H9 (cell line): ENCODE data around the gene PPL. TPM values are rescaled to one million over a fixed set of nuclear protein-coding genes. Genes with fewer than 3 reads are reported as not detected.
A peak's percentile ranks its signal among the peaks of the same experiment; 100 is the strongest.

ENCODE experiments used
- DNase-seq: peaks from one replicate; pipeline ENCODE4 v3.0.0-alpha.2; 2017
- H2AFZ ChIP-seq: one replicate; pipeline ENCODE4 v1.6.1; 2013; ENCODE audit warnings: mild to moderate bottlenecking, low read length, control low read depth, moderate library complexity
- H2AK5ac ChIP-seq: 2 replicates; pipeline ENCODE4 v1.6.1; 2013; ENCODE audit warnings: low read length, control low read depth, mixed read lengths; ENCODE audit not compliant: insufficient read length
- H2BK120ac ChIP-seq: one replicate; pipeline ENCODE4 v1.6.1; 2013; ENCODE audit warnings: low read depth, mild to moderate bottlenecking, low read length, control low read depth, inconsistent platforms; ENCODE audit not compliant: poor library complexity, severe bottlenecking
- H2BK12ac ChIP-seq: 2 replicates; pipeline ENCODE4 v1.6.1; 2013; ENCODE audit warnings: low read length, control low read depth, mixed read lengths, low read depth; ENCODE audit not compliant: insufficient read length
- H2BK15ac ChIP-seq: 2 replicates; pipeline ENCODE4 v1.6.1; 2013; ENCODE audit warnings: low read depth, low read length, control low read depth
- H2BK20ac ChIP-seq: one replicate; pipeline ENCODE4 v1.6.1; 2013; ENCODE audit warnings: low read depth, mild to moderate bottlenecking, low read length, control low read depth, inconsistent platforms; ENCODE audit not compliant: poor library complexity, severe bottlenecking
- H2BK5ac ChIP-seq: 2 replicates; pipeline ENCODE4 v1.6.1; 2013; ENCODE audit warnings: low read length, control low read depth, mixed read lengths; ENCODE audit not compliant: insufficient read length
- H3K14ac ChIP-seq: 2 replicates; pipeline ENCODE4 v1.6.1; 2013; ENCODE audit warnings: low read length, control low read depth; ENCODE audit not compliant: insufficient read depth
- H3K18ac ChIP-seq: 2 replicates; pipeline ENCODE4 v1.6.1; 2013; ENCODE audit warnings: low read depth, mild to moderate bottlenecking, mixed read lengths, low read length, control low read depth; ENCODE audit not compliant: insufficient read length
- H3K23ac ChIP-seq: 2 replicates; pipeline ENCODE4 v1.6.1; 2013; ENCODE audit warnings: low read length, control low read depth, mixed read lengths, low read depth; ENCODE audit not compliant: insufficient read length
- H3K23me2 ChIP-seq: 2 replicates; pipeline ENCODE4 v1.6.1; 2013; ENCODE audit warnings: low read depth, mild to moderate bottlenecking, mixed read lengths, low read length, control low read depth; ENCODE audit not compliant: insufficient read length, poor library complexity, severe bottlenecking
- H3K27ac ChIP-seq: 2 replicates; pipeline ENCODE4 v1.5.1; 2013; ENCODE audit warnings: low read length, control low read depth, mixed read lengths, low read depth; ENCODE audit not compliant: insufficient read length
- H3K27me3 ChIP-seq: 2 replicates; pipeline ENCODE4 v1.6.1; 2013; ENCODE audit warnings: low read length, control low read depth, inconsistent platforms; ENCODE audit not compliant: insufficient read depth
- H3K4ac ChIP-seq: 2 replicates; pipeline ENCODE4 v1.6.1; 2013; ENCODE audit warnings: low read depth, mild to moderate bottlenecking, control low read depth, inconsistent platforms, low read length, moderate library complexity
- H3K4me1 ChIP-seq: 2 replicates; pipeline ENCODE4 v1.6.1; 2013; ENCODE audit warnings: low read length, control low read depth, inconsistent platforms; ENCODE audit not compliant: insufficient read depth
- H3K4me2 ChIP-seq: 2 replicates; pipeline ENCODE4 v1.6.1; 2013; ENCODE audit warnings: low read length, control low read depth, mixed read lengths; ENCODE audit not compliant: insufficient read length, insufficient read depth
- H3K56ac ChIP-seq: 2 replicates; pipeline ENCODE4 v1.6.1; 2013; ENCODE audit warnings: low read depth, mild to moderate bottlenecking, mixed read lengths, low read length, control low read depth; ENCODE audit not compliant: insufficient read length
- H3K79me1 ChIP-seq: 2 replicates; pipeline ENCODE4 v1.6.1; 2013; ENCODE audit warnings: low read depth, mild to moderate bottlenecking, moderate library complexity, low read length, control low read depth, inconsistent platforms; ENCODE audit not compliant: insufficient read depth, poor library complexity, severe bottlenecking
- H3K79me2 ChIP-seq: 2 replicates; pipeline ENCODE4 v1.6.1; 2013; ENCODE audit warnings: low read length, control low read depth, inconsistent platforms; ENCODE audit not compliant: insufficient read depth
- H3K9ac ChIP-seq: 2 replicates; pipeline ENCODE4 v1.6.1; 2013; ENCODE audit warnings: low read length, control low read depth, mixed read lengths; ENCODE audit not compliant: insufficient read length; ENCODE audit errors: extremely low read depth
- H3K9me3 ChIP-seq: one replicate; pipeline ENCODE4 v1.6.1; 2013; ENCODE audit warnings: low read depth, low read length, inconsistent platforms; ENCODE audit not compliant: control insufficient read depth
- H3T11ph ChIP-seq: one replicate; pipeline ENCODE4 v1.6.1; 2013; ENCODE audit warnings: mild to moderate bottlenecking, low read length, control low read depth, inconsistent platforms
- H4K20me1 ChIP-seq: one replicate; pipeline ENCODE4 v1.6.1; 2013; ENCODE audit not compliant: control insufficient read depth, insufficient read length, insufficient read depth
- H4K5ac ChIP-seq: 2 replicates; pipeline ENCODE4 v1.6.1; 2013; ENCODE audit warnings: low read depth, mild to moderate bottlenecking, mixed read lengths, low read length, control low read depth; ENCODE audit not compliant: insufficient read length
- H4K8ac ChIP-seq: replicated peaks from 2 replicates; pipeline ENCODE4 v1.6.1; 2013; ENCODE audit warnings: low read length, control low read depth, mixed read lengths, low read depth; ENCODE audit not compliant: insufficient read length
- H4K91ac ChIP-seq: 2 replicates; pipeline ENCODE4 v1.6.1; 2013; ENCODE audit warnings: low read depth, mild to moderate bottlenecking, moderate library complexity, mixed read lengths, low read length, control low read depth; ENCODE audit not compliant: insufficient read length
- H3K27ac Mint-ChIP-seq, 3 experiments: 2 replicates in 2 of 3; 3 replicates in 1 of 3; pipeline ENCODE4 v1.8.0; 2020 to 2021; ENCODE audit warnings: mixed read lengths in 3 of 3, mild to moderate bottlenecking in 1 of 3, moderate library complexity in 1 of 3
- H3K27me3 Mint-ChIP-seq: 2 replicates; pipeline ENCODE4 v1.8.0; 2021; ENCODE audit warnings: low read depth, mild to moderate bottlenecking, moderate library complexity, mixed read lengths
- H3K36me3 Mint-ChIP-seq, 3 experiments: 2 replicates in 2 of 3; 3 replicates in 1 of 3; pipeline ENCODE4 v1.8.0; 2020 to 2021; ENCODE audit warnings: low read depth in 3 of 3, mixed read lengths in 3 of 3; ENCODE audit not compliant: insufficient read depth in 1 of 3
- H3K4me1 Mint-ChIP-seq, 2 experiments: 2 replicates each; pipeline ENCODE4 v1.8.0; 2020; ENCODE audit warnings: mixed read lengths in 2 of 2
- H3K4me3 Mint-ChIP-seq, 2 experiments: 2 replicates in 1 of 2; 3 replicates in 1 of 2; pipeline ENCODE4 v1.8.0; 2020 to 2021; ENCODE audit warnings: mild to moderate bottlenecking in 2 of 2, mixed read lengths in 2 of 2, moderate library complexity in 1 of 2
- H3K9me3 Mint-ChIP-seq, 2 experiments: 2 replicates in 1 of 2; 3 replicates in 1 of 2; pipeline ENCODE4 v1.8.0; 2020; ENCODE audit warnings: mild to moderate bottlenecking in 2 of 2, mixed read lengths in 2 of 2, moderate library complexity in 1 of 2
- WGBS: extraction: QIAGEN DNeasy Blood & Tissue Kit; methylation state at CpG from one replicate; pipeline ENCODE4 v1.1.7; 2013; ENCODE audit warnings: missing lambda C conversion rate, low lambda C conversion rate, mixed read lengths; ENCODE audit not compliant: insufficient read length; ENCODE audit errors: extremely low coverage; 5-methylcytosine and 5-hydroxymethylcytosine counted together
- total RNA-seq: library from RNA; stranded (reverse); gene quantifications from 2 replicates; pipeline ENCODE4 v1.2.1, GENCODE V29; 2021
- TF ChIP-seq, protein P1 (sequence below): fragments of 200-600 bp; sonication (generic); conservative IDR thresholded peaks from 3 replicates; pipeline ENCODE4 v1.8.0; 2021; ENCODE audit warnings: antibody characterized with exemption, mild to moderate bottlenecking

Gene PPL
- total RNA-seq, 1 experiment from 2014 or later, result 29.2 TPM

DNA sequence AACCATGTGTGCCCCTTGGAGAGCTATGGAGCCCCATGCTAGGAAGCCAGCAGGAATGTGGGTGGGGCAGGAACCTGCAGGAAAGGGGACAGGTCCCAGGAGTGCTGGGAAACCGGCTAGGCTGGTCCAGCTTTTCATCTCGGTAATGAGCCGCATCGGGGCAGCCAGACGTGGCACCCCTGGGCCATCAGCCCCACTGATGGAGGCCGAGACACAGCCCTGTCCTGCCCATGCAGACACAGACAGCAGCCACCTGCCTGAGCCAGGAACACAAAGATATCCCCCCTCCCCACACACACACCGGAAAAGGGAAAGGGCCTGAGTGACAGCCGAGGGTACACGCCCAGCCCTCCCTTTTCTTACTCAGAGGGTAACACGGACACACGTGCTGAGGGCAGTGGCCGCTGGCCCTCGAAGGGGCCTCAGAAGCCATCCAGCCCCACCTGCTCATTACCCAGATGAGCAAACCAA lies 18.1 kb downstream of the PPL start:
- H2AFZ ChIP-seq, result no peak overlapping the region
- TF ChIP-seq, protein P1, sequence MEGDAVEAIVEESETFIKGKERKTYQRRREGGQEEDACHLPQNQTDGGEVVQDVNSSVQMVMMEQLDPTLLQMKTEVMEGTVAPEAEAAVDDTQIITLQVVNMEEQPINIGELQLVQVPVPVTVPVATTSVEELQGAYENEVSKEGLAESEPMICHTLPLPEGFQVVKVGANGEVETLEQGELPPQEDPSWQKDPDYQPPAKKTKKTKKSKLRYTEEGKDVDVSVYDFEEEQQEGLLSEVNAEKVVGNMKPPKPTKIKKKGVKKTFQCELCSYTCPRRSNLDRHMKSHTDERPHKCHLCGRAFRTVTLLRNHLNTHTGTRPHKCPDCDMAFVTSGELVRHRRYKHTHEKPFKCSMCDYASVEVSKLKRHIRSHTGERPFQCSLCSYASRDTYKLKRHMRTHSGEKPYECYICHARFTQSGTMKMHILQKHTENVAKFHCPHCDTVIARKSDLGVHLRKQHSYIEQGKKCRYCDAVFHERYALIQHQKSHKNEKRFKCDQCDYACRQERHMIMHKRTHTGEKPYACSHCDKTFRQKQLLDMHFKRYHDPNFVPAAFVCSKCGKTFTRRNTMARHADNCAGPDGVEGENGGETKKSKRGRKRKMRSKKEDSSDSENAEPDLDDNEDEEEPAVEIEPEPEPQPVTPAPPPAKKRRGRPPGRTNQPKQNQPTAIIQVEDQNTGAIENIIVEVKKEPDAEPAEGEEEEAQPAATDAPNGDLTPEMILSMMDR, result no peak
- H2BK5ac ChIP-seq, result no peak overlapping the region
- H3K4me3 Mint-ChIP-seq, result no peak overlapping the region
- H3T11ph ChIP-seq, result no peak overlapping the region
- H3K27me3 ChIP-seq, result no peaks in the 10 kb centered on the region
- H3K27me3 Mint-ChIP-seq, result no peaks in the 10 kb centered on the region; the same call in 1 of the 2 replicates
- peak; percentile 58 for DNase-seq
- H4K20me1 ChIP-seq, result no peaks in the 10 kb centered on the region
- WGBS, result no CpG with 5 or more reads among the region's 13 CpGs
- no peak overlapping the region for H2BK12ac ChIP-seq
- H3K4me2 ChIP-seq, result no peak overlapping the region
- H4K5ac ChIP-seq, result no peak overlapping the region
- no peak overlapping the region for H3K56ac ChIP-seq
- no peaks in the 10 kb centered on the region for H3K23me2 ChIP-seq
- no peak overlapping the region for H2BK20ac ChIP-seq
- H3K79me1 ChIP-seq, result no peaks in the 10 kb centered on the region
- no peak overlapping the region for H4K91ac ChIP-seq
- no peak overlapping the region for H4K8ac ChIP-seq
- H2BK120ac ChIP-seq, result no peak overlapping the region
- no peaks in the 10 kb centered on the region for H3K9me3 Mint-ChIP-seq
- H3K4me1 ChIP-seq, result no peaks in the 10 kb centered on the region; the same call in 1 of the 2 replicates
- H3K14ac ChIP-seq, result no peak overlapping the region; the same call in 1 of the 2 replicates
- H3K27ac ChIP-seq, result no peak overlapping the region
- H2BK15ac ChIP-seq, result no peak overlapping the region
- H3K27ac Mint-ChIP-seq, result peak overlapping the region in 2 of 3 experiments; percentile 35 to 68; a peak in 2 of 7 replicates
- H3K4ac ChIP-seq, result no peak overlapping the region
- H3K23ac ChIP-seq, result no peak overlapping the region
- H3K18ac ChIP-seq, result no peak overlapping the region
- no peaks in the 10 kb centered on the region; a peak in 2 of 7 replicates for H3K36me3 Mint-ChIP-seq
- H3K79me2 ChIP-seq, result no peaks in the 10 kb centered on the region
- H2AK5ac ChIP-seq, result no peak overlapping the region
- no peaks in the 10 kb centered on the region for H3K9me3 ChIP-seq
- H3K9ac ChIP-seq, result no peak overlapping the region
- H3K4me1 Mint-ChIP-seq, result peaks cover 17% of the 10 kb centered on the region in 2 experiments
